HL-60 (cell line): ENCODE measurements around the gene C1orf232.

Experiments
- DNase-seq, 2 experiments: peaks; one replicate each; pipeline ENCODE4 v3.0.0-alpha.2; 2010 to 2020; ENCODE audit warnings: low read depth in 1 of 2, low spot score in 1 of 2
- H3K27ac ChIP-seq: fragments of 250-450 bp; sonication (Bioruptor Pico); replicated peaks from 2 replicates; pipeline ENCODE4 v1.5.1; 2020; ENCODE audit warnings: mild to moderate bottlenecking, moderate library complexity
- H3K27me3 ChIP-seq: fragments of 250-450 bp; sonication (Bioruptor Pico); 2 replicates; pipeline ENCODE4 v1.5.1; 2021; ENCODE audit warnings: mild to moderate bottlenecking, moderate library complexity; ENCODE audit not compliant: insufficient read depth, poor library complexity, severe bottlenecking
- H3K4me3 ChIP-seq: replicated peaks from 2 replicates; pipeline ENCODE4 v1.5.1; 2011; ENCODE audit warnings: mild to moderate bottlenecking, control low read depth, low read length; ENCODE audit not compliant: insufficient read depth
- GABPA ChIP-seq: IDR thresholded peaks from 2 replicates; pipeline ENCODE4 v1.6.1; 2012; ENCODE audit warnings: low read depth
- POLR2AphosphoS5 ChIP-seq: IDR thresholded peaks from 2 replicates; pipeline ENCODE4 v1.6.1; 2012; ENCODE audit warnings: low read depth
- REST ChIP-seq: IDR thresholded peaks from 2 replicates; pipeline ENCODE4 v1.6.1; 2012; ENCODE audit warnings: low read depth; ENCODE audit not compliant: insufficient replicate concordance
- SPI1 ChIP-seq: IDR thresholded peaks from 2 replicates; pipeline ENCODE4 v1.6.1; 2012; ENCODE audit warnings: low read depth, mild to moderate bottlenecking, borderline replicate concordance
- TF ChIP-seq, protein P1 (sequence below): IDR thresholded peaks from one replicate; pipeline ENCODE4 v1.5.1; 2011; ENCODE audit warnings: low read length, control low read depth, inconsistent platforms; ENCODE audit not compliant: insufficient read depth

C1orf232 gene

GRCh38 chr1:26130695-26131094, 38.1 kb downstream of the C1orf232 start:
- DNase-seq = no peak
- Histone ChIP-seq H3K27ac (no peak overlapping the region), H3K4me3 (no peak overlapping the region), H3K27me3 (no peaks in the 10 kb centered on the region)
- TF ChIP-seq REST (no peak), GABPA (no peak), SPI1 (no peak), POLR2AphosphoS5 (no peak)
- TF ChIP-seq, protein P1, sequence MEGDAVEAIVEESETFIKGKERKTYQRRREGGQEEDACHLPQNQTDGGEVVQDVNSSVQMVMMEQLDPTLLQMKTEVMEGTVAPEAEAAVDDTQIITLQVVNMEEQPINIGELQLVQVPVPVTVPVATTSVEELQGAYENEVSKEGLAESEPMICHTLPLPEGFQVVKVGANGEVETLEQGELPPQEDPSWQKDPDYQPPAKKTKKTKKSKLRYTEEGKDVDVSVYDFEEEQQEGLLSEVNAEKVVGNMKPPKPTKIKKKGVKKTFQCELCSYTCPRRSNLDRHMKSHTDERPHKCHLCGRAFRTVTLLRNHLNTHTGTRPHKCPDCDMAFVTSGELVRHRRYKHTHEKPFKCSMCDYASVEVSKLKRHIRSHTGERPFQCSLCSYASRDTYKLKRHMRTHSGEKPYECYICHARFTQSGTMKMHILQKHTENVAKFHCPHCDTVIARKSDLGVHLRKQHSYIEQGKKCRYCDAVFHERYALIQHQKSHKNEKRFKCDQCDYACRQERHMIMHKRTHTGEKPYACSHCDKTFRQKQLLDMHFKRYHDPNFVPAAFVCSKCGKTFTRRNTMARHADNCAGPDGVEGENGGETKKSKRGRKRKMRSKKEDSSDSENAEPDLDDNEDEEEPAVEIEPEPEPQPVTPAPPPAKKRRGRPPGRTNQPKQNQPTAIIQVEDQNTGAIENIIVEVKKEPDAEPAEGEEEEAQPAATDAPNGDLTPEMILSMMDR = no peak

DNA sequence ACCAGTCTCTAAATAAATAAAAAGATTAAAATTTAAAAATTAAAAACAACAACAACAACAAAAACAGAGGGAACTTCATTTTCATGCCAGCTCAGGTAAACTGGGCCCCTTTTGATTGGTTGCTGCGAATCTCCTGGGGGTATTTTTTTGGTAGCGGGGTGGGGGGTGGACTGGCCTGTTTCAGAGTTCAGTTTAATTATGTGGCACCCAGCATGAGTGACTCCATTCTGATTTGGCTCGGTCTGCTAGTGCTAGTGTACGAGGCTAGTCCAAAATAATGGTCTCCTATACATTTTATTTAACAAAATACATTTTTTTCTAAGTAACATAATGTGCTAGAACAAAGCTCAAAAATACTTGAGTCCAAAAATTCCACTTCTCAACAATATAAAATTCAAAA, 39.0 kb downstream of the C1orf232 start:
- no peak overlapping the region for H3K4me3 ChIP-seq
- no peaks in the 10 kb centered on the region for H3K27me3 ChIP-seq
- TF ChIP-seq GABPA (no peak), POLR2AphosphoS5 (no peak)
- no peak for DNase-seq
- no peak overlapping the region for H3K27ac ChIP-seq

DNA sequence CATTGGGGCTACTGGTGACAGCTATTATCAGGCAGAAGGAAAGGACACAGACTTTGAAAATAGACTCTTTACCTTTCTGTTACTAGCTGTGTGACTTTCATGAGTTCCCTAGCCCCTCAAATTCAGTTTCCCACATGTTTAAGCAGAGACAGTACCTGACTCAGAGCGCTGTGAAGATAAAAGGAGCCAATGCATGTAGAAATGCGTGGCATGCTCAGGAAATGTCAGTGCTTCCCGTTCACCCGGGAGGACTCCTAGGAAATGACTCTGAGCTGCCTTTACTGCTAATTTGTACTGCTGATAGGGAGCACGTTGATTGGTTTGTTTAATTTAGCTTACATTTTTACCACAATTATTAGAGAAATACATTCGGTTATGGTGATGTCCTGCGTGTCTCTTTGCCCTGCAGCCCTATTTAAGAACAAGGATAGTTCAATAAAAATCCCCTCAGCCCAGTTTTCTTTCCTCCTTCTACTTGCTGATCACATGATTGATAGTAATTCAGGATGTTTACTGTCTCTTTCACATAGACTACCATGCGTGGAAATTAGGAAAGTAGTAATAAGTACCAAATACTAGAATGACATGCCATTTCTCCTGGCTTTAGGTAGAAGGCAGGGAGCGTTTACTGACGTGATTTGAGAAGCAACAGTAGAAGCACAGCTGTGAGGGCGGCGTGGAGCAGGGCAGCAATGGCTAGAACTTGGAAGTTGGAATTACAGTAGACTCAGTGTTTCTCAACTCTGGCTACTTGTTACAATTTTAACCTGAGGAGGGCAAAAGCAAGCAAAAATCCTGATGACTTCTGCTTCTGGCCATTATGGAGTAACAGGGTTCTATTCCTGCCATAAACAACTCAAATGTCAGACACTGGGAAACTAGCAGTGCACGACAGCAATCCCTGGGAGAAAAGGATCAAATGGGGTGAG, 41.3 kb downstream of the C1orf232 start:
- peak overlapping the region; percentile 10 for H3K4me3 ChIP-seq
- TF ChIP-seq, protein P1 = no peak
- no peak for TF ChIP-seq GABPA
- TF ChIP-seq REST = no peak
- TF ChIP-seq POLR2AphosphoS5 = no peak
- TF ChIP-seq SPI1 = peak; percentile 35; the same call in 1 of the 2 replicates
- DNase-seq = peak in 1 of 2 experiments; percentile 55
- H3K27me3 ChIP-seq = no peaks in the 10 kb centered on the region
- H3K27ac ChIP-seq = peak overlapping the region; percentile 90

GRCh38 chr1:26126321-26127084, 42.3 kb downstream of the C1orf232 start:
- peak; percentile 83 to 93 for DNase-seq
- 0 out of 2 replicates have a peak overlapping the region, but pooled peaks have one; percentile 10 for H3K4me3 ChIP-seq
- no peaks in the 10 kb centered on the region for H3K27me3 ChIP-seq
- H3K27ac ChIP-seq = peak overlapping the region; percentile 90
- TF ChIP-seq, protein P1 = no peak
- TF ChIP-seq SPI1 = no peak; the same call in 1 of the 2 replicates
- TF ChIP-seq REST = no peak
- TF ChIP-seq GABPA = 0 out of 2 replicates have a peak, but pooled peaks have one; percentile 21
- TF ChIP-seq POLR2AphosphoS5 = peak; percentile 62
